Measurements from ENCODE around the gene UBL5. TPM values are rescaled to one million over a fixed set of nuclear protein-coding genes. Genes with fewer than 3 reads are reported as not detected.

UBL5 gene
- total and polyA plus RNA-seq, 8 donors = 220 to 301 (median 243) TPM

DNA sequence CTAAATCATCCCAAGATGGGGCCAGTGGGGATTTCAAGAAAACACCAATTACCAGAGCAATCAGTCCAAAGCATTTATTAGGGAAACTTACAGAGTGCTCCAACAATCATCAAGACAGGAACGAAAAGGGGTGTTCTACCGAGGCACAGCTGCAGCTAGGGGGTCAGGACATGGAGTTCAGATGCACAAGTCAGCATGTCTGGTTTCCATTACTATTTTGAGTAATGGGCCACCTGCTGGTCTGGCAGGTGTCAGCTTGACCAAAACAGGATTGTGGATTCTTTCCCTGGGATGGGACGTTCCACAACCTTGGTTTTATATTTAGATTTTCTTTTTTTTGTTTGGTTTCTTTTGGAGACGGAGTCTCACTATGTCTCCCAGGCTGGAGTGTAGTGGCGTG lies 3.9 kb upstream of the UBL5 start:
- DNase-seq = no peak

DNA sequence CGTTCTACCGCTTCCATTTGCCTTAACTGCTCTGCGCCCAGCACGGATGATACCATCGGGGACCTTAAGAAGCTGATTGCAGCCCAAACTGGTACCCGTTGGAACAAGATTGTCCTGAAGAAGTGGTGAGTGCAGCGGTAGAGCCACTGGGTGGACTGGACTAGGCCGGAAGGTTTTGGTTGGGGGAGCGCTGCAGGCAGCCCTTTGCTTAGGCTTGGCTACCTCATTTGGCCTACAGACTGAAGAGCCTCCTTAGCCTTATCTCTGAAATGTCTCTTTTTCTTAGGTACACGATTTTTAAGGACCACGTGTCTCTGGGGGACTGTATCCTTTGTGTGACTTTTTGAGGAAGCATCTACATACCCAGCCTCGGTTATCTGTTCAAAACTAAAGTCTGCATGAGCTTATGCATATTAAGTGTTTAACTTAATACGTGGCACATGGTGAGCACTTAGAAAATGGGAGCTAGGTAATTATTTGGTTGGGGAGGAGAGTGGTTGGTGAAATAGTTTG lies 889 bp downstream of the UBL5 start:
- H3K27me3 ChIP-seq = no peaks in the 10 kb centered on the region
- no peaks in the 10 kb centered on the region for H3K9me3 ChIP-seq
- TF ChIP-seq, protein P1, sequence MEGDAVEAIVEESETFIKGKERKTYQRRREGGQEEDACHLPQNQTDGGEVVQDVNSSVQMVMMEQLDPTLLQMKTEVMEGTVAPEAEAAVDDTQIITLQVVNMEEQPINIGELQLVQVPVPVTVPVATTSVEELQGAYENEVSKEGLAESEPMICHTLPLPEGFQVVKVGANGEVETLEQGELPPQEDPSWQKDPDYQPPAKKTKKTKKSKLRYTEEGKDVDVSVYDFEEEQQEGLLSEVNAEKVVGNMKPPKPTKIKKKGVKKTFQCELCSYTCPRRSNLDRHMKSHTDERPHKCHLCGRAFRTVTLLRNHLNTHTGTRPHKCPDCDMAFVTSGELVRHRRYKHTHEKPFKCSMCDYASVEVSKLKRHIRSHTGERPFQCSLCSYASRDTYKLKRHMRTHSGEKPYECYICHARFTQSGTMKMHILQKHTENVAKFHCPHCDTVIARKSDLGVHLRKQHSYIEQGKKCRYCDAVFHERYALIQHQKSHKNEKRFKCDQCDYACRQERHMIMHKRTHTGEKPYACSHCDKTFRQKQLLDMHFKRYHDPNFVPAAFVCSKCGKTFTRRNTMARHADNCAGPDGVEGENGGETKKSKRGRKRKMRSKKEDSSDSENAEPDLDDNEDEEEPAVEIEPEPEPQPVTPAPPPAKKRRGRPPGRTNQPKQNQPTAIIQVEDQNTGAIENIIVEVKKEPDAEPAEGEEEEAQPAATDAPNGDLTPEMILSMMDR (IDR thresholded peaks at IDR 0.05) = no peak
- DNase-seq (no peak), ATAC-seq (no peak)
- intact Hi-C loops (cut with DNase I) = no loop called here
- H3K4me1 ChIP-seq = peaks cover 14 to 35% of the 10 kb centered on the region in 2 donors
- peaks cover 0 to 22% of the 10 kb centered on the region in 2 donors for H3K36me3 ChIP-seq
- peak overlapping the region; percentile 91 to 93 for H3K4me3 ChIP-seq
- H3K27ac ChIP-seq = peak overlapping the region in 1 of 2 donors; percentile 81

More for the DNA sequence above, 3.9 kb upstream of the UBL5 start:
- Histone ChIP-seq H3K4me1 (peaks cover 12 to 30% of the 10 kb centered on the region in 2 donors), H3K9me3 (no peaks in the 10 kb centered on the region), H3K27ac (no peak overlapping the region), H3K36me3 (no peaks in the 10 kb centered on the region), H3K4me3 (no peak overlapping the region), H3K27me3 (no peaks in the 10 kb centered on the region)
- intact Hi-C loops (cut with DNase I) = no loop called here
- TF ChIP-seq, protein P1 (IDR thresholded peaks at IDR 0.05) = no peak
- no peak for ATAC-seq

GRCh38 chr19:9834307-9834725 lies 6.6 kb downstream of the UBL5 start:
- intact Hi-C loops (cut with DNase I) = no loop called here
- ATAC-seq (no peak), DNase-seq (no peak)
- peak overlapping the region in 1 of 2 donors; percentile 68 for H3K27ac ChIP-seq
- peak overlapping the region in 1 of 2 donors; percentile 79 for H3K4me3 ChIP-seq
- H3K4me1 ChIP-seq = peaks cover 8 to 25% of the 10 kb centered on the region in 2 donors
- no peaks in the 10 kb centered on the region for H3K27me3 ChIP-seq
- peaks cover 0 to 37% of the 10 kb centered on the region in 2 donors for H3K36me3 ChIP-seq
- TF ChIP-seq, protein P1 (IDR thresholded peaks at IDR 0.05) = no peak
- no peaks in the 10 kb centered on the region for H3K9me3 ChIP-seq

GRCh38 chr19:9834726-9835506 lies 7.2 kb downstream of the UBL5 start, which contains the start of gene PIN1:
PIN1 (plus strand) TSS chr19:9835318; CDS start chr19:9835345, 27 bp downstream.
- Histone ChIP-seq H3K27ac (peak within 1 kb of the TSS in 1 of 2 donors; percentile 70), H3K9me3 (no peaks in the 10 kb centered on the region), H3K4me1 (peaks cover 8 to 21% of the 10 kb centered on the region in 2 donors), H3K27me3 (no peaks in the 10 kb centered on the region), H3K36me3 (peaks cover 0 to 37% of the 10 kb centered on the region in 2 donors), H3K4me3 (peak within 1 kb of the TSS; percentile 79 to 99)
- ATAC-seq (peak; percentile 99), DNase-seq (peak; percentile 98 to 99 (median 99))
- TF ChIP-seq, protein P1 (IDR thresholded peaks at IDR 0.05) = peak; percentile 43 to 68
- intact Hi-C loops (cut with DNase I) = no loop called here

GRCh38 chr19:9835507-9835949 lies 7.8 kb downstream of the UBL5 start:
- H3K27ac ChIP-seq = peak overlapping the region in 1 of 2 donors; percentile 70
- intact Hi-C loops (cut with DNase I) = no loop called here
- peak; percentile 11 for ATAC-seq

More at GRCh38 chr19:9835507-9835949, 7.8 kb downstream of the UBL5 start:
- H3K4me3 ChIP-seq = peak overlapping the region; percentile 79 to 99
- no peaks in the 10 kb centered on the region for H3K27me3 ChIP-seq
- no peaks in the 10 kb centered on the region for H3K9me3 ChIP-seq
- H3K4me1 ChIP-seq = peaks cover 8 to 21% of the 10 kb centered on the region in 2 donors
- peaks cover 0 to 37% of the 10 kb centered on the region in 2 donors for H3K36me3 ChIP-seq
- TF ChIP-seq, protein P1 (IDR thresholded peaks at IDR 0.05) = no peak
- DNase-seq = no peak
